Liver (tissue), 9 donors: Measurements from ENCODE around the gene FRMD4A. TPM values are rescaled to one million over a fixed set of nuclear protein-coding genes. Genes with fewer than 3 reads are reported as not detected.

Source experiments
- DNase-seq: peaks from one replicate; pipeline ENCODE4 v3.0.0-alpha.2; 2017; ENCODE audit warnings: low spot score
- H3K27ac ChIP-seq, 2 donors: one replicate each; pipeline ENCODE4 v1.7.0; 2013; ENCODE audit warnings: inconsistent platforms in 2 of 2, low read length in 2 of 2, control low read depth in 1 of 2, low read depth in 1 of 2, mild to moderate bottlenecking in 1 of 2
- H3K27me3 ChIP-seq, 4 donors: one replicate each; pipeline versions ENCODE4 v1.6.1 to v1.7.0; 2013; ENCODE audit warnings: low read length in 3 of 4, inconsistent platforms in 1 of 4, mild to moderate bottlenecking in 1 of 4, moderate library complexity in 1 of 4; ENCODE audit not compliant: control insufficient read depth in 4 of 4, insufficient read depth in 4 of 4
- H3K36me3 ChIP-seq, 4 donors: one replicate each; pipeline versions ENCODE4 v1.6.1 to v1.7.0; 2013; ENCODE audit warnings: low read length in 3 of 4, mild to moderate bottlenecking in 3 of 4, low read depth in 1 of 4, moderate library complexity in 1 of 4; ENCODE audit not compliant: control insufficient read depth in 4 of 4, insufficient read depth in 3 of 4
- H3K4me1 ChIP-seq, 4 donors: one replicate each; pipeline versions ENCODE4 v1.6.1 to v1.7.0; 2013; ENCODE audit warnings: low read length in 3 of 4, mild to moderate bottlenecking in 3 of 4, moderate library complexity in 1 of 4; ENCODE audit not compliant: control insufficient read depth in 4 of 4, insufficient read depth in 4 of 4
- H3K4me3 ChIP-seq, 3 donors: one replicate each; pipeline versions ENCODE4 v1.6.1 to v1.7.0; 2013; ENCODE audit warnings: low read length in 3 of 3, control low read depth in 1 of 3, low read depth in 1 of 3, mild to moderate bottlenecking in 1 of 3
- H3K9ac ChIP-seq, 2 donors: one replicate each; pipeline ENCODE4 v1.7.0; 2013; ENCODE audit warnings: low read length in 2 of 2, mild to moderate bottlenecking in 2 of 2, moderate library complexity in 2 of 2, control low read depth in 1 of 2, low read depth in 1 of 2
- H3K9me3 ChIP-seq, 4 donors: one replicate each; pipeline versions ENCODE4 v1.6.1 to v1.7.0; 2013; ENCODE audit warnings: low read length in 3 of 4; ENCODE audit not compliant: control insufficient read depth in 4 of 4
- EGR1 ChIP-seq, 2 donors: IDR thresholded peaks; 2 replicates each; pipeline ENCODE4 v1.6.1; 2016 to 2018; ENCODE audit warnings: antibody characterized with exemption in 2 of 2, low read depth in 2 of 2
- FOXA2 ChIP-seq: IDR thresholded peaks from 2 replicates; pipeline ENCODE4 v1.6.1; 2016; ENCODE audit warnings: antibody characterized with exemption
- GABPA ChIP-seq, 2 donors: IDR thresholded peaks in 1 of 2; conservative IDR thresholded peaks in 1 of 2; 2 replicates each; pipeline ENCODE4 v1.6.1; 2016; ENCODE audit warnings: antibody characterized with exemption in 2 of 2, mild to moderate bottlenecking in 1 of 2, moderate library complexity in 1 of 2
- HNF4A ChIP-seq, 2 donors: conservative IDR thresholded peaks; 2 replicates each; pipeline ENCODE4 v1.6.1; 2016; ENCODE audit warnings: antibody characterized with exemption in 2 of 2, mild to moderate bottlenecking in 2 of 2
- HNF4G ChIP-seq: IDR thresholded peaks from 2 replicates; pipeline ENCODE4 v1.6.1; 2016; ENCODE audit warnings: antibody characterized with exemption
- JUND ChIP-seq, 2 donors: IDR thresholded peaks; 2 replicates each; pipeline ENCODE4 v1.6.1; 2016; ENCODE audit warnings: antibody characterized with exemption in 2 of 2
- NR2F2 ChIP-seq: IDR thresholded peaks from 2 replicates; pipeline ENCODE4 v1.6.1; 2016; ENCODE audit warnings: antibody characterized with exemption
- RAD21 ChIP-seq, 2 donors: IDR thresholded peaks; 2 replicates each; pipeline ENCODE4 v1.6.1; 2016; ENCODE audit warnings: antibody characterized with exemption in 2 of 2, mild to moderate bottlenecking in 2 of 2
- RXRA ChIP-seq, 2 donors: IDR thresholded peaks; 2 replicates each; pipeline ENCODE4 v1.6.1; 2017 to 2018; ENCODE audit warnings: antibody characterized with exemption in 2 of 2, mild to moderate bottlenecking in 1 of 2
- SP1 ChIP-seq: IDR thresholded peaks from 2 replicates; pipeline ENCODE4 v1.6.1; 2018; ENCODE audit warnings: antibody characterized with exemption, mild to moderate bottlenecking
- TAF1 ChIP-seq: conservative IDR thresholded peaks from 2 replicates; pipeline ENCODE4 v1.6.1; 2016; ENCODE audit warnings: antibody characterized with exemption, mild to moderate bottlenecking
- YY1 ChIP-seq: IDR thresholded peaks from 2 replicates; pipeline ENCODE4 v1.6.1; 2016; ENCODE audit warnings: antibody characterized with exemption, mild to moderate bottlenecking
- WGBS: extraction: QIAGEN DNeasy Blood & Tissue Kit; methylation state at CpG from one replicate; pipeline ENCODE4 v1.1.7; 2013; 5-methylcytosine and 5-hydroxymethylcytosine counted together
- polyA plus RNA-seq, 2 donors: library from polyadenylated mRNA; stranded (reverse) in 1 of 2; unstranded in 1 of 2; fragments of 200-250 nt in 1 of 2; fragments of >200 nt in 1 of 2; fragmentation: Nextera tagmentation in 1 of 2; extraction: Ambion mirVana in 1 of 2; gene quantifications; one replicate each; pipeline versions ENCODE4 v1.2.1 to v1.2.3, GENCODE V29; 2013 to 2015
- total RNA-seq, 2 donors: library from RNA; depleted of rRNA; stranded (reverse); fragments of >200 nt; gene quantifications; one replicate each; pipeline ENCODE4 v1.2.3, GENCODE V29; 2014
- TF ChIP-seq, protein P1 (sequence below): IDR thresholded peaks from 2 replicates; pipeline ENCODE4 v1.6.1; 2016; ENCODE audit warnings: antibody characterized with exemption
- TF ChIP-seq, protein P2 (sequence below): IDR thresholded peaks from 2 replicates; pipeline ENCODE4 v1.6.1; 2016; ENCODE audit warnings: antibody characterized with exemption
- TF ChIP-seq, protein P3 (sequence below): IDR thresholded peaks from 2 replicates; pipeline ENCODE4 v1.6.1; 2016; ENCODE audit warnings: antibody characterized with exemption, mild to moderate bottlenecking
- TF ChIP-seq, protein P4 (sequence below): IDR thresholded peaks from 2 replicates; pipeline ENCODE4 v1.6.1; 2016; ENCODE audit warnings: antibody characterized with exemption
- donor health status: healthy.
- donor health status: healthy.
- donor health status: healthy.
- donor health status: healthy.
- donor health status: healthy.

Gene FRMD4A
- total and polyA plus RNA-seq, 4 donors = 8.2 to 34.3 (median 13.1) TPM

DNA sequence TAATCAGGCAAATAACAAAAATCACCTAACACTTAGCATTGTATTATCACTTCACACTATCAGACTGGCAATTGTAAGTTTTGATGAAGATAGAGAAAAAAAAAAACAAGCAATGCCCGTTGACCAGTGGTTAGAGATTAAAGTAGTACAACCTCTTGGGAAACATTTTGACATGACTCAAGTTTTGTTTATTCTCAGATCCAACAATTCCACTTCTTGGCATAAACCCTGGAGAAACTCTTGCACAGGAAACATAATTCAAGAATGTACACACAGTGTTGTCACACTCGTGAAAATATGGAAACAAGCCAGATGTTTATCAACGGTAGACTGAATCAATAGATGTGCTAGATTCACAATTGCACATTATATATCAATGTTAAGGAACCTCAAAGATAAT lies 37.2 kb downstream of the FRMD4A start:
- H3K27me3 ChIP-seq = no peaks in the 10 kb centered on the region
- DNase-seq = no peak
- no peak overlapping the region for H3K4me3 ChIP-seq
- TF ChIP-seq FOXA2 (no peak), RAD21 (IDR thresholded peaks at IDR 0.05) (no peak), JUND (IDR thresholded peaks at IDR 0.05) (no peak), NR2F2 (no peak)
- TF ChIP-seq, protein P1, sequence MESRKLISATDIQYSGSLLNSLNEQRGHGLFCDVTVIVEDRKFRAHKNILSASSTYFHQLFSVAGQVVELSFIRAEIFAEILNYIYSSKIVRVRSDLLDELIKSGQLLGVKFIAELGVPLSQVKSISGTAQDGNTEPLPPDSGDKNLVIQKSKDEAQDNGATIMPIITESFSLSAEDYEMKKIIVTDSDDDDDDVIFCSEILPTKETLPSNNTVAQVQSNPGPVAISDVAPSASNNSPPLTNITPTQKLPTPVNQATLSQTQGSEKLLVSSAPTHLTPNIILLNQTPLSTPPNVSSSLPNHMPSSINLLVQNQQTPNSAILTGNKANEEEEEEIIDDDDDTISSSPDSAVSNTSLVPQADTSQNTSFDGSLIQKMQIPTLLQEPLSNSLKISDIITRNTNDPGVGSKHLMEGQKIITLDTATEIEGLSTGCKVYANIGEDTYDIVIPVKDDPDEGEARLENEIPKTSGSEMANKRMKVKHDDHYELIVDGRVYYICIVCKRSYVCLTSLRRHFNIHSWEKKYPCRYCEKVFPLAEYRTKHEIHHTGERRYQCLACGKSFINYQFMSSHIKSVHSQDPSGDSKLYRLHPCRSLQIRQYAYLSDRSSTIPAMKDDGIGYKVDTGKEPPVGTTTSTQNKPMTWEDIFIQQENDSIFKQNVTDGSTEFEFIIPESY = no peak
- H3K9ac ChIP-seq = no peak overlapping the region
- no peak overlapping the region for H3K27ac ChIP-seq
- no peaks in the 10 kb centered on the region for H3K36me3 ChIP-seq
- H3K4me1 ChIP-seq = peaks cover 2 to 21% (median 13%) of the 10 kb centered on the region in 4 donors
- peaks cover 0 to 3% (median under 1%) of the 10 kb centered on the region in 4 donors for H3K9me3 ChIP-seq
- 16% methylated on average over 3 of the region's 3 CpGs for WGBS

DNA sequence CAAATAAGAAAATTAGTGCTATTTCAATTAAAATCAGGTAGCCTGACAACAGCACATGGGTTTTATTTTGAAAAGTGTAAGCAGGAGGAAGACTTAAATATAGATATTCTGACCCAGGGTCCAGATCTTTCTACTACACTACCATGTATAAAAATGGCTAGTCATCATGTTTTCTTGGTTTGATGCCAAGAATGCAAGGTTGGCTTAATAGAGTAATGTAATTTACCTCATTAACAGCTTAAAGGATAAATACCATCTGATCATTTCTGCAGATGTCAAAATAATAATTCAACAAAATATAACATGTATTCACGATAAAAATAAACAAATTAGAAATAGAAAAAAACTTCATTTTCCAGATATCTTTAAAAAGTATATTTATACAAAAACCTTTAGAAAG lies 39.4 kb downstream of the FRMD4A start:
- DNase-seq = no peak
- Histone ChIP-seq H3K9me3 (peaks cover 0 to 3% (median under 1%) of the 10 kb centered on the region in 4 donors), H3K4me1 (peaks cover 2 to 9% (median 6%) of the 10 kb centered on the region in 4 donors), H3K27me3 (no peaks in the 10 kb centered on the region), H3K9ac (no peak overlapping the region), H3K36me3 (no peaks in the 10 kb centered on the region), H3K4me3 (no peak overlapping the region), H3K27ac (no peak overlapping the region)
- TF ChIP-seq, protein P1 = no peak
- TF ChIP-seq, protein P2, sequence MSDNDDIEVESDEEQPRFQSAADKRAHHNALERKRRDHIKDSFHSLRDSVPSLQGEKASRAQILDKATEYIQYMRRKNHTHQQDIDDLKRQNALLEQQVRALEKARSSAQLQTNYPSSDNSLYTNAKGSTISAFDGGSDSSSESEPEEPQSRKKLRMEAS = no peak
- TF ChIP-seq JUND (IDR thresholded peaks at IDR 0.05) (no peak), SP1 (no peak), GABPA (IDR thresholded peaks at IDR 0.05 in 1 of 2, conservative IDR thresholded peaks at IDR 0.05 in 1 of 2) (no peak), YY1 (no peak), TAF1 (no peak), HNF4A (conservative IDR thresholded peaks at IDR 0.05) (no peak), RXRA (IDR thresholded peaks at IDR 0.05) (no peak), EGR1 (IDR thresholded peaks at IDR 0.05; ENCODE audit: low read depth in 2 of 2) (no peak), RAD21 (IDR thresholded peaks at IDR 0.05) (no peak), HNF4G (no peak), NR2F2 (no peak)
- TF ChIP-seq, protein P3, sequence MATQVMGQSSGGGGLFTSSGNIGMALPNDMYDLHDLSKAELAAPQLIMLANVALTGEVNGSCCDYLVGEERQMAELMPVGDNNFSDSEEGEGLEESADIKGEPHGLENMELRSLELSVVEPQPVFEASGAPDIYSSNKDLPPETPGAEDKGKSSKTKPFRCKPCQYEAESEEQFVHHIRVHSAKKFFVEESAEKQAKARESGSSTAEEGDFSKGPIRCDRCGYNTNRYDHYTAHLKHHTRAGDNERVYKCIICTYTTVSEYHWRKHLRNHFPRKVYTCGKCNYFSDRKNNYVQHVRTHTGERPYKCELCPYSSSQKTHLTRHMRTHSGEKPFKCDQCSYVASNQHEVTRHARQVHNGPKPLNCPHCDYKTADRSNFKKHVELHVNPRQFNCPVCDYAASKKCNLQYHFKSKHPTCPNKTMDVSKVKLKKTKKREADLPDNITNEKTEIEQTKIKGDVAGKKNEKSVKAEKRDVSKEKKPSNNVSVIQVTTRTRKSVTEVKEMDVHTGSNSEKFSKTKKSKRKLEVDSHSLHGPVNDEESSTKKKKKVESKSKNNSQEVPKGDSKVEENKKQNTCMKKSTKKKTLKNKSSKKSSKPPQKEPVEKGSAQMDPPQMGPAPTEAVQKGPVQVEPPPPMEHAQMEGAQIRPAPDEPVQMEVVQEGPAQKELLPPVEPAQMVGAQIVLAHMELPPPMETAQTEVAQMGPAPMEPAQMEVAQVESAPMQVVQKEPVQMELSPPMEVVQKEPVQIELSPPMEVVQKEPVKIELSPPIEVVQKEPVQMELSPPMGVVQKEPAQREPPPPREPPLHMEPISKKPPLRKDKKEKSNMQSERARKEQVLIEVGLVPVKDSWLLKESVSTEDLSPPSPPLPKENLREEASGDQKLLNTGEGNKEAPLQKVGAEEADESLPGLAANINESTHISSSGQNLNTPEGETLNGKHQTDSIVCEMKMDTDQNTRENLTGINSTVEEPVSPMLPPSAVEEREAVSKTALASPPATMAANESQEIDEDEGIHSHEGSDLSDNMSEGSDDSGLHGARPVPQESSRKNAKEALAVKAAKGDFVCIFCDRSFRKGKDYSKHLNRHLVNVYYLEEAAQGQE = no peak
- TF ChIP-seq, protein P4, sequence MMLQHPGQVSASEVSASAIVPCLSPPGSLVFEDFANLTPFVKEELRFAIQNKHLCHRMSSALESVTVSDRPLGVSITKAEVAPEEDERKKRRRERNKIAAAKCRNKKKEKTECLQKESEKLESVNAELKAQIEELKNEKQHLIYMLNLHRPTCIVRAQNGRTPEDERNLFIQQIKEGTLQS = no peak
- WGBS = 91% methylated on average over 1 of the region's 1 CpG
